ENCODE data around the gene MTR. TPM values are rescaled to one million over a fixed set of nuclear protein-coding genes. Genes with fewer than 3 reads are reported as not detected.

MTR gene
- total RNA-seq, 1 donor: 34.7 TPM

- Histone ChIP-seq H3K4me1 (ENCODE audit: insufficient read depth, low read length) (no peaks in the 10 kb centered on the region), H3K9me3 (ENCODE audit: low read depth, low read length) (no peaks in the 10 kb centered on the region), H3K27me3 (ENCODE audit: insufficient read depth, low read length) (no peaks in the 10 kb centered on the region), H3K4me3 (ENCODE audit: low read length) (no peak overlapping the region)
These were observed 33.5 kb upstream of the MTR start for GRCh38 chr1:236761397-236762132.

- H3K4me3 ChIP-seq (ENCODE audit: low read length): no peak overlapping the region
- no peaks in the 10 kb centered on the region for H3K27me3 ChIP-seq (ENCODE audit: insufficient read depth, low read length)
- H3K4me1 ChIP-seq (ENCODE audit: insufficient read depth, low read length): no peaks in the 10 kb centered on the region
- H3K9me3 ChIP-seq (ENCODE audit: low read depth, low read length): no peaks in the 10 kb centered on the region
These were observed 32.7 kb upstream of the MTR start for GRCh38 chr1:236762410-236762809.

- no peaks in the 10 kb centered on the region for H3K4me1 ChIP-seq (ENCODE audit: insufficient read depth, low read length)
- no peak overlapping the region for H3K4me3 ChIP-seq (ENCODE audit: low read length)
- no peaks in the 10 kb centered on the region for H3K9me3 ChIP-seq (ENCODE audit: low read depth, low read length)
These were observed 29.3 kb upstream of the MTR start for GRCh38 chr1:236765831-236766230.

GRCh38 chr1:236766506-236766905 lies 28.6 kb upstream of the MTR start:
- Histone ChIP-seq H3K4me3 (ENCODE audit: low read length) (no peak overlapping the region), H3K9me3 (ENCODE audit: low read depth, low read length) (no peaks in the 10 kb centered on the region), H3K27me3 (ENCODE audit: insufficient read depth, low read length) (peaks cover 5% of the 10 kb centered on the region), H3K4me1 (ENCODE audit: insufficient read depth, low read length) (no peaks in the 10 kb centered on the region)

More at GRCh38 chr1:236765831-236766230, 29.3 kb upstream of the MTR start:
- H3K27me3 ChIP-seq (ENCODE audit: insufficient read depth, low read length): peaks cover 3% of the 10 kb centered on the region

- Histone ChIP-seq H3K9me3 (ENCODE audit: low read depth, low read length) (no peaks in the 10 kb centered on the region), H3K27me3 (ENCODE audit: insufficient read depth, low read length) (peaks cover 5% of the 10 kb centered on the region), H3K4me3 (ENCODE audit: low read length) (no peak overlapping the region), H3K4me1 (ENCODE audit: insufficient read depth, low read length) (no peaks in the 10 kb centered on the region)
These were observed 27.8 kb upstream of the MTR start for GRCh38 chr1:236767276-236767675.

- Histone ChIP-seq H3K4me3 (ENCODE audit: low read length) (no peak overlapping the region), H3K4me1 (ENCODE audit: insufficient read depth, low read length) (no peaks in the 10 kb centered on the region), H3K27me3 (ENCODE audit: insufficient read depth, low read length) (peaks cover 5% of the 10 kb centered on the region)
These were observed 26.5 kb upstream of the MTR start for GRCh38 chr1:236768601-236769000.

GRCh38 chr1:236773919-236774318 lies 21.2 kb upstream of the MTR start:
- H3K4me3 ChIP-seq (ENCODE audit: low read length): no peak overlapping the region
- peaks cover 5% of the 10 kb centered on the region for H3K27me3 ChIP-seq (ENCODE audit: insufficient read depth, low read length)
- no peaks in the 10 kb centered on the region for H3K4me1 ChIP-seq (ENCODE audit: insufficient read depth, low read length)
- H3K9me3 ChIP-seq (ENCODE audit: low read depth, low read length): peaks cover 3% of the 10 kb centered on the region

More at GRCh38 chr1:236768601-236769000, 26.5 kb upstream of the MTR start:
- no peaks in the 10 kb centered on the region for H3K9me3 ChIP-seq (ENCODE audit: low read depth, low read length)

GRCh38 chr1:236774926-236775325 lies 20.2 kb upstream of the MTR start:
- H3K27me3 ChIP-seq (ENCODE audit: insufficient read depth, low read length): peaks cover 12% of the 10 kb centered on the region
- no peaks in the 10 kb centered on the region for H3K4me1 ChIP-seq (ENCODE audit: insufficient read depth, low read length)
- H3K4me3 ChIP-seq (ENCODE audit: low read length): no peak overlapping the region
- H3K9me3 ChIP-seq (ENCODE audit: low read depth, low read length): peaks cover 11% of the 10 kb centered on the region

GRCh38 chr1:236779312-236779711 lies 15.8 kb upstream of the MTR start:
- H3K27me3 ChIP-seq (ENCODE audit: insufficient read depth, low read length): peaks cover 10% of the 10 kb centered on the region
- no peaks in the 10 kb centered on the region for H3K4me1 ChIP-seq (ENCODE audit: insufficient read depth, low read length)
- H3K9me3 ChIP-seq (ENCODE audit: low read depth, low read length): peaks cover 11% of the 10 kb centered on the region
- H3K4me3 ChIP-seq (ENCODE audit: low read length): no peak overlapping the region

- peaks cover 3% of the 10 kb centered on the region for H3K27me3 ChIP-seq (ENCODE audit: insufficient read depth, low read length)
- H3K4me1 ChIP-seq (ENCODE audit: insufficient read depth, low read length): no peaks in the 10 kb centered on the region
- H3K9me3 ChIP-seq (ENCODE audit: low read depth, low read length): no peaks in the 10 kb centered on the region
These were observed 9.6 kb upstream of the MTR start for GRCh38 chr1:236785477-236785876.

GRCh38 chr1:236786453-236786852 lies 8.6 kb upstream of the MTR start:
- no peak overlapping the region for H3K4me3 ChIP-seq (ENCODE audit: low read length)

More at GRCh38 chr1:236785477-236785876, 9.6 kb upstream of the MTR start:
- no peak overlapping the region for H3K4me3 ChIP-seq (ENCODE audit: low read length)

GRCh38 chr1:236794585-236795034 lies 482 bp upstream of the MTR start:
- Histone ChIP-seq H3K9me3 (ENCODE audit: low read depth, low read length) (no peaks in the 10 kb centered on the region), H3K4me3 (ENCODE audit: low read length) (peak overlapping the region; percentile 94), H3K27me3 (ENCODE audit: insufficient read depth, low read length) (peaks cover 6% of the 10 kb centered on the region), H3K4me1 (ENCODE audit: insufficient read depth, low read length) (peaks cover 25% of the 10 kb centered on the region)

More at GRCh38 chr1:236786453-236786852, 8.6 kb upstream of the MTR start:
- H3K9me3 ChIP-seq (ENCODE audit: low read depth, low read length): no peaks in the 10 kb centered on the region
- H3K27me3 ChIP-seq (ENCODE audit: insufficient read depth, low read length): no peaks in the 10 kb centered on the region
- no peaks in the 10 kb centered on the region for H3K4me1 ChIP-seq (ENCODE audit: insufficient read depth, low read length)

- no peaks in the 10 kb centered on the region for H3K9me3 ChIP-seq (ENCODE audit: low read depth, low read length)
- H3K27me3 ChIP-seq (ENCODE audit: insufficient read depth, low read length): peaks cover 6% of the 10 kb centered on the region
- H3K4me1 ChIP-seq (ENCODE audit: insufficient read depth, low read length): peaks cover 25% of the 10 kb centered on the region
- H3K4me3 ChIP-seq (ENCODE audit: low read length): peak overlapping the region; percentile 94
These were observed 920 bp downstream of the MTR start for GRCh38 chr1:236795757-236796667.

GRCh38 chr1:236799001-236799400 lies 3.9 kb downstream of the MTR start:
- Histone ChIP-seq H3K4me1 (ENCODE audit: insufficient read depth, low read length) (peaks cover 25% of the 10 kb centered on the region), H3K27me3 (ENCODE audit: insufficient read depth, low read length) (no peaks in the 10 kb centered on the region), H3K4me3 (ENCODE audit: low read length) (no peak overlapping the region), H3K9me3 (ENCODE audit: low read depth, low read length) (no peaks in the 10 kb centered on the region)

- H3K4me1 ChIP-seq (ENCODE audit: insufficient read depth, low read length): peaks cover 20% of the 10 kb centered on the region
- no peaks in the 10 kb centered on the region for H3K9me3 ChIP-seq (ENCODE audit: low read depth, low read length)
- no peaks in the 10 kb centered on the region for H3K27me3 ChIP-seq (ENCODE audit: insufficient read depth, low read length)
- no peak overlapping the region for H3K4me3 ChIP-seq (ENCODE audit: low read length)
These were observed 5.0 kb downstream of the MTR start for GRCh38 chr1:236800002-236800620.

Data from mononuclear cell (primary cell).